GM12864 (cell line): ENCODE measurements around the gene RTKN2.
"Not testable (repeated sequence)": the region's sequence is repeated elsewhere in the genome, so short reads cannot be mapped to it uniquely, and the experiment has no call there.

Source experiments
- DNase-seq: peaks from one replicate; pipeline ENCODE4 v3.0.0-alpha.2; 2011; ENCODE audit warnings: low read depth
- H3K4me3 ChIP-seq: 2 replicates; pipeline ENCODE4 v1.5.1; 2011; ENCODE audit warnings: mild to moderate bottlenecking, low read depth, low read length, control low read depth
- CTCF ChIP-seq: IDR thresholded peaks from 2 replicates; pipeline ENCODE4 v1.5.1; 2011; ENCODE audit warnings: low read depth, mild to moderate bottlenecking, moderate library complexity, low read length, control low read depth, inconsistent platforms; ENCODE audit errors: missing control alignments

RTKN2 gene

GRCh38 chr10:62303922-62304321, 35.3 kb upstream of the RTKN2 start:
- no peak for TF ChIP-seq CTCF
- DNase-seq: no peak
- H3K4me3 ChIP-seq: no peak overlapping the region

DNA sequence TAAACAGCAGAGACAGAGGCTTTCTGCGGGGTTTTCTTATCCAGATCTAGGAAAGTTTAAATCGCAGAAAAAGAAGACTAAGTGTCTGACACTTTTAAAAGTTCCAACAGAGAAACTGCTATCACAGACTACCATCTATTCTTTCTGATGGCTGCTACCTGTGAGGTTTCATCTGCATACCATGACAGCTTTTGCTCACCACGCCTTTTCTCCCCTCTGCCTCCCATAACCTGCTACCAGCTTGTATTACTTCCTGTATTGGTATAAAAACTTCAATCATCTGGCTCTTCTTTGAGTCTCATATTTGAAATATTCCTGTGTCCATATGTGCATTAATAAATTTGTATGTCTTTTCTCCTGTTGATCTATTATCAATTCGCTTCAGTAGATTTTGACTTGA, 34.1 kb upstream of the RTKN2 start:
- no peak overlapping the region for H3K4me3 ChIP-seq
- DNase-seq: no peak
- no peak for TF ChIP-seq CTCF

DNA sequence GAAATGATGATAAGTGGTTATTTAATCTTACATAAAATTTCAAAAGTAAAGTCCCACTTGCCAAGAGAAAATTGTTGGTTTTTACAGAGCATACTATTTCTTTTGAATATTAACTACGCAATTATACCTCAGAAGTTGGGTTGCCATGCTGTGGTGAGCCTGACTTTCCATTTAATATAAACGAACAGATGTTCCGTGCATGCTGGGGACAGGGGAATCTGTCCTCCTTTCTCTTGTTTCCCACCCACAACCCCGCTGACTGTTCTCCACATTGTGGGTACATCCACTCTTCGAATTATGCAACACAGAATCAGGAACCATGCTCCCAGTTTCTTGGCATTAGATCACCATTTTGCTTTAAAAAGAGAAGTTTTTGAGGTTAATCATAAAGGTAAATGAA, 29.2 kb upstream of the RTKN2 start:
- no peak for TF ChIP-seq CTCF
- H3K4me3 ChIP-seq: no peak overlapping the region
- no peak for DNase-seq

- no peak for TF ChIP-seq CTCF
- no peak overlapping the region for H3K4me3 ChIP-seq
- DNase-seq: no peak
Measured at GRCh38 chr10:62284221-62284620, 15.6 kb upstream of the RTKN2 start.

DNA sequence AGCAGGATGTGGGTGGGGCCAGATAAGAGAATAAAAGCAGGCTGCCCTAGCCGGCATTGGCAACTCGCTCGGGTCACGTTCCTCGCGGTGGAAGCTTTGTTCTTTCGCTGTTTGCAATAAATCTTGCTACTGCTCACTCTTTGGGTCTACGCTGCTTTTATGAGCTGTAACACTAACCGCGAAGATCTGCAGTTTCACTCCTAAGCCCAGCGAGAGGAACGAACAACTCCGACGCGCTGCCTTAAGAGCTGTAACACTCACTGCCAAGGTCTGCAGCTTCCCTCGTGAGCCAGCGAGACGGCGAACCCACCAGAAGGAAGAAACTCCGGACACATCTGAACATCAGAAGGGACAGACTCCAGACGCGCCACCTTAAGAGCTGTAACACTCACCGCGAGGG, 12.7 kb upstream of the RTKN2 start:
- H3K4me3 ChIP-seq, DNase-seq: not testable (repeated sequence)

- not testable (repeated sequence) for DNase-seq, H3K4me3 ChIP-seq
Measured at GRCh38 chr10:62280392-62280791, 11.7 kb upstream of the RTKN2 start.

GRCh38 chr10:62278441-62278910, 9.8 kb upstream of the RTKN2 start:
- TF ChIP-seq CTCF: no peak
- H3K4me3 ChIP-seq: no peak overlapping the region
- DNase-seq: no peak

DNA sequence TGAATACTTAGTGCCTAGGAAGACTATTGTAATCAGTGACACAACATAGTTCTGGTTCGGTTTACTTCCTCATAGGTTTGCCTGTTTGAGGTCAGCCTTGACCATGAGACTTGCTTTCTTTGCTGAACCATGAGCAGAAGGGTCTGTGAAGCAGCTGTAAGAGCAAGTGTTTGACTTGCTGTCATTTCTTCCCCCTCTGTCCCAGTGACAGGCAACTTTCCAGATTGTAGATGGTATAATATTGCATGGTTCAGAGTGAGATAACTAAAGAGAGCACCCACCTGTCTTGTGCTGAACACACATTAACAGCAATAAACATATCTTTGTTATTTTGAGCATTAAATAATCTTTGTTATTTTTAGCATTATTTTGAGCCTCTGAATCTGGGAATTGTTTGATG, 9.3 kb upstream of the RTKN2 start:
- no peak for DNase-seq
- no peak for TF ChIP-seq CTCF
- no peak overlapping the region for H3K4me3 ChIP-seq
